H9 (cell line): ENCODE results near the gene MRPL17. TPM values are rescaled to one million over a fixed set of nuclear protein-coding genes. Genes with fewer than 3 reads are reported as not detected.

Experiments used
- DNase-seq: peaks from one replicate; pipeline ENCODE4 v3.0.0-alpha.2; 2017
- H2AFZ ChIP-seq: one replicate; pipeline ENCODE4 v1.6.1; 2013; ENCODE audit warnings: mild to moderate bottlenecking, low read length, control low read depth, moderate library complexity
- H2AK5ac ChIP-seq: 2 replicates; pipeline ENCODE4 v1.6.1; 2013; ENCODE audit warnings: low read length, control low read depth, mixed read lengths; ENCODE audit not compliant: insufficient read length
- H2BK120ac ChIP-seq: one replicate; pipeline ENCODE4 v1.6.1; 2013; ENCODE audit warnings: low read depth, mild to moderate bottlenecking, low read length, control low read depth, inconsistent platforms; ENCODE audit not compliant: poor library complexity, severe bottlenecking
- H2BK12ac ChIP-seq: 2 replicates; pipeline ENCODE4 v1.6.1; 2013; ENCODE audit warnings: low read length, control low read depth, mixed read lengths, low read depth; ENCODE audit not compliant: insufficient read length
- H2BK15ac ChIP-seq: 2 replicates; pipeline ENCODE4 v1.6.1; 2013; ENCODE audit warnings: low read depth, low read length, control low read depth
- H2BK20ac ChIP-seq: one replicate; pipeline ENCODE4 v1.6.1; 2013; ENCODE audit warnings: low read depth, mild to moderate bottlenecking, low read length, control low read depth, inconsistent platforms; ENCODE audit not compliant: poor library complexity, severe bottlenecking
- H2BK5ac ChIP-seq: 2 replicates; pipeline ENCODE4 v1.6.1; 2013; ENCODE audit warnings: low read length, control low read depth, mixed read lengths; ENCODE audit not compliant: insufficient read length
- H3K14ac ChIP-seq: 2 replicates; pipeline ENCODE4 v1.6.1; 2013; ENCODE audit warnings: low read length, control low read depth; ENCODE audit not compliant: insufficient read depth
- H3K18ac ChIP-seq: 2 replicates; pipeline ENCODE4 v1.6.1; 2013; ENCODE audit warnings: low read depth, mild to moderate bottlenecking, mixed read lengths, low read length, control low read depth; ENCODE audit not compliant: insufficient read length
- H3K23ac ChIP-seq: 2 replicates; pipeline ENCODE4 v1.6.1; 2013; ENCODE audit warnings: low read length, control low read depth, mixed read lengths, low read depth; ENCODE audit not compliant: insufficient read length
- H3K23me2 ChIP-seq: 2 replicates; pipeline ENCODE4 v1.6.1; 2013; ENCODE audit warnings: low read depth, mild to moderate bottlenecking, mixed read lengths, low read length, control low read depth; ENCODE audit not compliant: insufficient read length, poor library complexity, severe bottlenecking
- H3K27ac ChIP-seq: 2 replicates; pipeline ENCODE4 v1.5.1; 2013; ENCODE audit warnings: low read length, control low read depth, mixed read lengths, low read depth; ENCODE audit not compliant: insufficient read length
- H3K27me3 ChIP-seq: 2 replicates; pipeline ENCODE4 v1.6.1; 2013; ENCODE audit warnings: low read length, control low read depth, inconsistent platforms; ENCODE audit not compliant: insufficient read depth
- H3K4ac ChIP-seq: 2 replicates; pipeline ENCODE4 v1.6.1; 2013; ENCODE audit warnings: low read depth, mild to moderate bottlenecking, control low read depth, inconsistent platforms, low read length, moderate library complexity
- H3K4me1 ChIP-seq: 2 replicates; pipeline ENCODE4 v1.6.1; 2013; ENCODE audit warnings: low read length, control low read depth, inconsistent platforms; ENCODE audit not compliant: insufficient read depth
- H3K4me2 ChIP-seq: 2 replicates; pipeline ENCODE4 v1.6.1; 2013; ENCODE audit warnings: low read length, control low read depth, mixed read lengths; ENCODE audit not compliant: insufficient read length, insufficient read depth
- H3K56ac ChIP-seq: 2 replicates; pipeline ENCODE4 v1.6.1; 2013; ENCODE audit warnings: low read depth, mild to moderate bottlenecking, mixed read lengths, low read length, control low read depth; ENCODE audit not compliant: insufficient read length
- H3K79me1 ChIP-seq: 2 replicates; pipeline ENCODE4 v1.6.1; 2013; ENCODE audit warnings: low read depth, mild to moderate bottlenecking, moderate library complexity, low read length, control low read depth, inconsistent platforms; ENCODE audit not compliant: insufficient read depth, poor library complexity, severe bottlenecking
- H3K79me2 ChIP-seq: 2 replicates; pipeline ENCODE4 v1.6.1; 2013; ENCODE audit warnings: low read length, control low read depth, inconsistent platforms; ENCODE audit not compliant: insufficient read depth
- H3K9ac ChIP-seq: 2 replicates; pipeline ENCODE4 v1.6.1; 2013; ENCODE audit warnings: low read length, control low read depth, mixed read lengths; ENCODE audit not compliant: insufficient read length; ENCODE audit errors: extremely low read depth
- H3K9me3 ChIP-seq: one replicate; pipeline ENCODE4 v1.6.1; 2013; ENCODE audit warnings: low read depth, low read length, inconsistent platforms; ENCODE audit not compliant: control insufficient read depth
- H3T11ph ChIP-seq: one replicate; pipeline ENCODE4 v1.6.1; 2013; ENCODE audit warnings: mild to moderate bottlenecking, low read length, control low read depth, inconsistent platforms
- H4K20me1 ChIP-seq: one replicate; pipeline ENCODE4 v1.6.1; 2013; ENCODE audit not compliant: control insufficient read depth, insufficient read length, insufficient read depth
- H4K5ac ChIP-seq: 2 replicates; pipeline ENCODE4 v1.6.1; 2013; ENCODE audit warnings: low read depth, mild to moderate bottlenecking, mixed read lengths, low read length, control low read depth; ENCODE audit not compliant: insufficient read length
- H4K8ac ChIP-seq: replicated peaks from 2 replicates; pipeline ENCODE4 v1.6.1; 2013; ENCODE audit warnings: low read length, control low read depth, mixed read lengths, low read depth; ENCODE audit not compliant: insufficient read length
- H4K91ac ChIP-seq: 2 replicates; pipeline ENCODE4 v1.6.1; 2013; ENCODE audit warnings: low read depth, mild to moderate bottlenecking, moderate library complexity, mixed read lengths, low read length, control low read depth; ENCODE audit not compliant: insufficient read length
- H3K27ac Mint-ChIP-seq, 3 experiments: 2 replicates in 2 of 3; 3 replicates in 1 of 3; pipeline ENCODE4 v1.8.0; 2020 to 2021; ENCODE audit warnings: mixed read lengths in 3 of 3, mild to moderate bottlenecking in 1 of 3, moderate library complexity in 1 of 3
- H3K27me3 Mint-ChIP-seq: 2 replicates; pipeline ENCODE4 v1.8.0; 2021; ENCODE audit warnings: low read depth, mild to moderate bottlenecking, moderate library complexity, mixed read lengths
- H3K36me3 Mint-ChIP-seq, 3 experiments: 2 replicates in 2 of 3; 3 replicates in 1 of 3; pipeline ENCODE4 v1.8.0; 2020 to 2021; ENCODE audit warnings: low read depth in 3 of 3, mixed read lengths in 3 of 3; ENCODE audit not compliant: insufficient read depth in 1 of 3
- H3K4me1 Mint-ChIP-seq, 2 experiments: 2 replicates each; pipeline ENCODE4 v1.8.0; 2020; ENCODE audit warnings: mixed read lengths in 2 of 2
- H3K4me3 Mint-ChIP-seq, 2 experiments: 2 replicates in 1 of 2; 3 replicates in 1 of 2; pipeline ENCODE4 v1.8.0; 2020 to 2021; ENCODE audit warnings: mild to moderate bottlenecking in 2 of 2, mixed read lengths in 2 of 2, moderate library complexity in 1 of 2
- H3K9me3 Mint-ChIP-seq, 2 experiments: 2 replicates in 1 of 2; 3 replicates in 1 of 2; pipeline ENCODE4 v1.8.0; 2020; ENCODE audit warnings: mild to moderate bottlenecking in 2 of 2, mixed read lengths in 2 of 2, moderate library complexity in 1 of 2
- WGBS: extraction: QIAGEN DNeasy Blood & Tissue Kit; methylation state at CpG from one replicate; pipeline ENCODE4 v1.1.7; 2013; ENCODE audit warnings: missing lambda C conversion rate, low lambda C conversion rate, mixed read lengths; ENCODE audit not compliant: insufficient read length; ENCODE audit errors: extremely low coverage; 5-methylcytosine and 5-hydroxymethylcytosine counted together
- total RNA-seq: library from RNA; stranded (reverse); gene quantifications from 2 replicates; pipeline ENCODE4 v1.2.1, GENCODE V29; 2021
- TF ChIP-seq, protein P1 (sequence below): fragments of 200-600 bp; sonication (generic); conservative IDR thresholded peaks from 3 replicates; pipeline ENCODE4 v1.8.0; 2021; ENCODE audit warnings: antibody characterized with exemption, mild to moderate bottlenecking

MRPL17 gene
- total RNA-seq, 1 experiment from 2014 or later, result 75.5 TPM

DNA sequence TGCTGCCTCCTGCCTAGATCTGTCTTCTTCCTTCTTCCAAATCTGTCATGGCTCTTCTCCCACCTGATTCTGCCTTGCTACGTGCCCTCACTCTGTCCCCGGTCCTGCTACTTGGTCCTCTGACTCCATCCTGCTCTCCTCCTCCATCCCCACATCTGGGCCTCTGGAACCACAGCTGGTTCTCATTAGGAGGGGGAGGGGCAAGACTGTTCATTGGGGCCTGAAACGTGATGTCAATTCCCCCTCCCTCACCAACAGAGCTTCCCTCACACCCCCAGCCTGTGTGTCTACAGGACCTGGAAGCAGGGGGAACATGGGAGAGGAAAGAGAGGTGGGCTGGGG lies 36.6 kb downstream of the MRPL17 start:
- WGBS, result no CpG with 5 or more reads among the region's 3 CpGs
- H2BK120ac ChIP-seq, result no peak overlapping the region
- H2AFZ ChIP-seq, result no peak overlapping the region
- no peak overlapping the region for H2AK5ac ChIP-seq
- no peak overlapping the region for H3K9ac ChIP-seq
- no peak overlapping the region for H3K27ac ChIP-seq
- H3T11ph ChIP-seq, result no peak overlapping the region
- H3K4me1 ChIP-seq, result peaks cover 2% of the 10 kb centered on the region; the same call in 1 of the 2 replicates
- H2BK20ac ChIP-seq, result no peak overlapping the region
- no peak overlapping the region for H3K14ac ChIP-seq
- no peaks in the 10 kb centered on the region for H3K9me3 ChIP-seq
- no peak overlapping the region for H3K4ac ChIP-seq
- DNase-seq, result no peak
- H3K79me2 ChIP-seq, result no peaks in the 10 kb centered on the region
- no peak overlapping the region for H3K23ac ChIP-seq
- 0 out of 2 replicates have a peak, but pooled peaks cover under 1% of the 10 kb centered on the region for H3K27me3 ChIP-seq
- H3K36me3 Mint-ChIP-seq, result no peaks in the 10 kb centered on the region
- H4K5ac ChIP-seq, result no peak overlapping the region
- H3K4me2 ChIP-seq, result no peak overlapping the region
- no peak overlapping the region for H2BK12ac ChIP-seq
- H3K56ac ChIP-seq, result no peak overlapping the region
- no peak overlapping the region for H4K8ac ChIP-seq
- H4K20me1 ChIP-seq, result no peaks in the 10 kb centered on the region
- H2BK15ac ChIP-seq, result no peak overlapping the region
- H3K18ac ChIP-seq, result no peak overlapping the region
- no peaks in the 10 kb centered on the region for H3K4me1 Mint-ChIP-seq
- H4K91ac ChIP-seq, result no peak overlapping the region
- no peak overlapping the region for H3K27ac Mint-ChIP-seq
- no peaks in the 10 kb centered on the region for H3K23me2 ChIP-seq
- H3K79me1 ChIP-seq, result no peaks in the 10 kb centered on the region
- no peak overlapping the region for H2BK5ac ChIP-seq
- TF ChIP-seq, protein P1, sequence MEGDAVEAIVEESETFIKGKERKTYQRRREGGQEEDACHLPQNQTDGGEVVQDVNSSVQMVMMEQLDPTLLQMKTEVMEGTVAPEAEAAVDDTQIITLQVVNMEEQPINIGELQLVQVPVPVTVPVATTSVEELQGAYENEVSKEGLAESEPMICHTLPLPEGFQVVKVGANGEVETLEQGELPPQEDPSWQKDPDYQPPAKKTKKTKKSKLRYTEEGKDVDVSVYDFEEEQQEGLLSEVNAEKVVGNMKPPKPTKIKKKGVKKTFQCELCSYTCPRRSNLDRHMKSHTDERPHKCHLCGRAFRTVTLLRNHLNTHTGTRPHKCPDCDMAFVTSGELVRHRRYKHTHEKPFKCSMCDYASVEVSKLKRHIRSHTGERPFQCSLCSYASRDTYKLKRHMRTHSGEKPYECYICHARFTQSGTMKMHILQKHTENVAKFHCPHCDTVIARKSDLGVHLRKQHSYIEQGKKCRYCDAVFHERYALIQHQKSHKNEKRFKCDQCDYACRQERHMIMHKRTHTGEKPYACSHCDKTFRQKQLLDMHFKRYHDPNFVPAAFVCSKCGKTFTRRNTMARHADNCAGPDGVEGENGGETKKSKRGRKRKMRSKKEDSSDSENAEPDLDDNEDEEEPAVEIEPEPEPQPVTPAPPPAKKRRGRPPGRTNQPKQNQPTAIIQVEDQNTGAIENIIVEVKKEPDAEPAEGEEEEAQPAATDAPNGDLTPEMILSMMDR, result no peak
- no peak overlapping the region for H3K4me3 Mint-ChIP-seq
- 0 out of 2 replicates have a peak, but pooled peaks cover 2% of the 10 kb centered on the region for H3K27me3 Mint-ChIP-seq
- no peaks in the 10 kb centered on the region for H3K9me3 Mint-ChIP-seq
